ENCODE data around the gene CFAP54.

- TF ChIP-seq CTCF (conservative IDR thresholded peaks at IDR 0.05; ENCODE audit: low read depth in 2 of 2): no peak
- TF ChIP-seq CREB1 (CRISPR knock-in tag; IDR thresholded peaks at IDR 0.05; ENCODE audit: low read depth): no peak
- no peak for TF ChIP-seq NANOG (IDR thresholded peaks at IDR 0.05; ENCODE audit: borderline replicate concordance)
- TF ChIP-seq REST (IDR thresholded peaks at IDR 0.05; ENCODE audit: unreplicated experiment): no peak
- TF ChIP-seq EZH2phosphoT487 (IDR thresholded peaks at IDR 0.05; ENCODE audit: unreplicated experiment): no peak
Measured at GRCh38 chr12:96669786-96670185, 180.4 kb downstream of the CFAP54 start.
